ENCODE data around the gene DYNLT2.
A peak's percentile ranks its signal among the peaks of the same experiment; 100 is the strongest.

DYNLT2 gene

GRCh38 chr6:169794317-169795055 lies 43.1 kb upstream of the DYNLT2 start:
- no peak overlapping the region for H3K27ac ChIP-seq (ENCODE audit: insufficient read depth in 1 of 2, low read depth in 1 of 2, low read length in 2 of 2, poor library complexity in 1 of 2, severe bottlenecking in 2 of 2)
- ChIA-PET POLR2A (no interaction called here), CTCF (interaction anchor here (0.9 to 4.0 kb wide), 4 partner anchors 10 to 736 kb away, joined by 3 to 35 read pairs (median 4); no protein-coding TSS in a partner anchor)
- no peaks in the 10 kb centered on the region for H3K36me3 ChIP-seq (ENCODE audit: control insufficient read depth in 4 of 4, insufficient read depth in 4 of 4, low read length in 3 of 4)
- H3K27me3 ChIP-seq (replicated peaks in 2 of 5; ENCODE audit: control insufficient read depth in 4 of 5, insufficient read depth in 5 of 5, low read length in 4 of 5) = peaks cover 6 to 29% (median 20%) of the 10 kb centered on the region in 5 experiments
- H3K4me3 ChIP-seq (ENCODE audit: control insufficient read depth in 1 of 7, extremely low read depth in 1 of 7, insufficient read depth in 4 of 7, low read depth in 2 of 7, low read length in 6 of 7) = no peak overlapping the region
- DNase-seq = no peak
- no peaks in the 10 kb centered on the region for H3K9me3 ChIP-seq (ENCODE audit: control extremely low read depth in 1 of 5, control insufficient read depth in 4 of 5, insufficient read depth in 2 of 5, low read depth in 1 of 5, low read length in 4 of 5)
- H3K4me1 ChIP-seq (ENCODE audit: control extremely low read depth in 1 of 4, control insufficient read depth in 4 of 4, insufficient read depth in 4 of 4, low read length in 3 of 4) = peaks cover 0 to 15% (median 11%) of the 10 kb centered on the region in 4 experiments
- whole genome bisulfite sequencing (ENCODE audit: insufficient coverage) = 93% methylated on average over 13 of the region's 13 CpGs

GRCh38 chr6:169793408-169793807 lies 42.0 kb upstream of the DYNLT2 start:
- H3K4me3 ChIP-seq (ENCODE audit: control insufficient read depth in 1 of 7, extremely low read depth in 1 of 7, insufficient read depth in 4 of 7, low read depth in 2 of 7, low read length in 6 of 7) = no peak overlapping the region
- no peak overlapping the region for H3K27ac ChIP-seq (ENCODE audit: insufficient read depth in 1 of 2, low read depth in 1 of 2, low read length in 2 of 2, poor library complexity in 1 of 2, severe bottlenecking in 2 of 2)
- H3K36me3 ChIP-seq (ENCODE audit: control insufficient read depth in 4 of 4, insufficient read depth in 4 of 4, low read length in 3 of 4) = no peaks in the 10 kb centered on the region
- H3K27me3 ChIP-seq (replicated peaks in 2 of 5; ENCODE audit: control insufficient read depth in 4 of 5, insufficient read depth in 5 of 5, low read length in 4 of 5) = peaks cover 4 to 32% (median 21%) of the 10 kb centered on the region in 5 experiments
- WGBS (ENCODE audit: insufficient coverage) = 89% methylated on average over 8 of the region's 10 CpGs
- DNase-seq = no peak
- ChIA-PET POLR2A (no interaction called here), CTCF (interaction anchor here (1.2 to 4.0 kb wide), 3 partner anchors 11 to 737 kb away, joined by 3 to 35 read pairs (median 6); no protein-coding TSS in a partner anchor)
- peaks cover 0 to 15% (median 11%) of the 10 kb centered on the region in 4 experiments for H3K4me1 ChIP-seq (ENCODE audit: control extremely low read depth in 1 of 4, control insufficient read depth in 4 of 4, insufficient read depth in 4 of 4, low read length in 3 of 4)
- no peaks in the 10 kb centered on the region for H3K9me3 ChIP-seq (ENCODE audit: control extremely low read depth in 1 of 5, control insufficient read depth in 4 of 5, insufficient read depth in 2 of 5, low read depth in 1 of 5, low read length in 4 of 5)

GRCh38 chr6:169792306-169793015 lies 41.1 kb upstream of the DYNLT2 start:
- H3K4me3 ChIP-seq (ENCODE audit: control insufficient read depth in 1 of 7, extremely low read depth in 1 of 7, insufficient read depth in 4 of 7, low read depth in 2 of 7, low read length in 6 of 7) = no peak overlapping the region
- H3K36me3 ChIP-seq (ENCODE audit: control insufficient read depth in 4 of 4, insufficient read depth in 4 of 4, low read length in 3 of 4) = no peaks in the 10 kb centered on the region
- WGBS (ENCODE audit: insufficient coverage) = 94% methylated on average over 21 of the region's 21 CpGs
- DNase-seq = no peak
- CTCF ChIA-PET = interaction anchor here (4.0 kb wide), 1 partner anchor 12 kb away, joined by 35 read pairs; no protein-coding TSS in a partner anchor
- no peaks in the 10 kb centered on the region for H3K9me3 ChIP-seq (ENCODE audit: control extremely low read depth in 1 of 5, control insufficient read depth in 4 of 5, insufficient read depth in 2 of 5, low read depth in 1 of 5, low read length in 4 of 5)
- H3K27me3 ChIP-seq (replicated peaks in 2 of 5; ENCODE audit: control insufficient read depth in 4 of 5, insufficient read depth in 5 of 5, low read length in 4 of 5) = peaks cover 2 to 32% (median 20%) of the 10 kb centered on the region in 5 experiments
- POLR2A ChIA-PET = no interaction called here
- H3K27ac ChIP-seq (ENCODE audit: insufficient read depth in 1 of 2, low read depth in 1 of 2, low read length in 2 of 2, poor library complexity in 1 of 2, severe bottlenecking in 2 of 2) = no peak overlapping the region
- H3K4me1 ChIP-seq (ENCODE audit: control extremely low read depth in 1 of 4, control insufficient read depth in 4 of 4, insufficient read depth in 4 of 4, low read length in 3 of 4) = peaks cover 0 to 15% (median 11%) of the 10 kb centered on the region in 4 experiments

- Histone ChIP-seq H3K9me3 (ENCODE audit: control extremely low read depth in 1 of 5, control insufficient read depth in 4 of 5, insufficient read depth in 2 of 5, low read depth in 1 of 5, low read length in 4 of 5) (no peaks in the 10 kb centered on the region), H3K4me1 (ENCODE audit: control extremely low read depth in 1 of 4, control insufficient read depth in 4 of 4, insufficient read depth in 4 of 4, low read length in 3 of 4) (peaks cover 0 to 15% (median 11%) of the 10 kb centered on the region in 4 experiments), H3K4me3 (ENCODE audit: control insufficient read depth in 1 of 7, extremely low read depth in 1 of 7, insufficient read depth in 4 of 7, low read depth in 2 of 7, low read length in 6 of 7) (no peak overlapping the region), H3K36me3 (ENCODE audit: control insufficient read depth in 4 of 4, insufficient read depth in 4 of 4, low read length in 3 of 4) (no peaks in the 10 kb centered on the region), H3K27me3 (replicated peaks in 2 of 5; ENCODE audit: control insufficient read depth in 4 of 5, insufficient read depth in 5 of 5, low read length in 4 of 5) (peaks cover 2 to 32% (median 20%) of the 10 kb centered on the region in 5 experiments), H3K27ac (ENCODE audit: insufficient read depth in 1 of 2, low read depth in 1 of 2, low read length in 2 of 2, poor library complexity in 1 of 2, severe bottlenecking in 2 of 2) (no peak overlapping the region)
- CTCF ChIA-PET = interaction anchor here (2.4 to 4.3 kb wide), 3 partner anchors 12 to 739 kb away, joined by 22 to 72 read pairs (median 35); no protein-coding TSS in a partner anchor
- POLR2A ChIA-PET = no interaction called here
- DNase-seq = no peak
- 67% methylated on average over 3 of the region's 6 CpGs for WGBS (ENCODE audit: insufficient coverage)
Measured at GRCh38 chr6:169791721-169792131, 40.4 kb upstream of the DYNLT2 start.

- DNase-seq = peak; percentile 60 to 79 (median 76)
- Histone ChIP-seq H3K9me3 (ENCODE audit: control extremely low read depth in 1 of 5, control insufficient read depth in 4 of 5, insufficient read depth in 2 of 5, low read depth in 1 of 5, low read length in 4 of 5) (no peaks in the 10 kb centered on the region), H3K27ac (ENCODE audit: insufficient read depth in 1 of 2, low read depth in 1 of 2, low read length in 2 of 2, poor library complexity in 1 of 2, severe bottlenecking in 2 of 2) (no peak overlapping the region), H3K4me3 (ENCODE audit: control insufficient read depth in 1 of 7, extremely low read depth in 1 of 7, insufficient read depth in 4 of 7, low read depth in 2 of 7, low read length in 6 of 7) (peak overlapping the region in 6 of 7 experiments; percentile 54 to 78 (median 66)), H3K4me1 (ENCODE audit: control extremely low read depth in 1 of 4, control insufficient read depth in 4 of 4, insufficient read depth in 4 of 4, low read length in 3 of 4) (peaks cover 0 to 15% (median 11%) of the 10 kb centered on the region in 4 experiments), H3K27me3 (replicated peaks in 2 of 5; ENCODE audit: control insufficient read depth in 4 of 5, insufficient read depth in 5 of 5, low read length in 4 of 5) (peaks cover 2 to 31% (median 16%) of the 10 kb centered on the region in 5 experiments), H3K36me3 (ENCODE audit: control insufficient read depth in 4 of 4, insufficient read depth in 4 of 4, low read length in 3 of 4) (no peaks in the 10 kb centered on the region)
- under 1% methylated on average over 55 of the region's 61 CpGs for WGBS (ENCODE audit: insufficient coverage)
- ChIA-PET POLR2A (no interaction called here), CTCF (interaction anchor here (0.8 to 4.3 kb wide), 24 partner anchors 9 to 889 kb away, joined by 3 to 72 read pairs (median 4); no protein-coding TSS in a partner anchor)
Measured at GRCh38 chr6:169789944-169790927, 38.9 kb upstream of the DYNLT2 start.

GRCh38 chr6:169789146-169789943 lies 38.0 kb upstream of the DYNLT2 start:
- Histone ChIP-seq H3K27ac (ENCODE audit: insufficient read depth in 1 of 2, low read depth in 1 of 2, low read length in 2 of 2, poor library complexity in 1 of 2, severe bottlenecking in 2 of 2) (no peak overlapping the region), H3K36me3 (ENCODE audit: control insufficient read depth in 4 of 4, insufficient read depth in 4 of 4, low read length in 3 of 4) (peaks cover 0 to 2% (median 0%) of the 10 kb centered on the region in 4 experiments), H3K27me3 (replicated peaks in 2 of 5; ENCODE audit: control insufficient read depth in 4 of 5, insufficient read depth in 5 of 5, low read length in 4 of 5) (peaks cover 2 to 26% (median 16%) of the 10 kb centered on the region in 5 experiments), H3K4me1 (ENCODE audit: control extremely low read depth in 1 of 4, control insufficient read depth in 4 of 4, insufficient read depth in 4 of 4, low read length in 3 of 4) (peaks cover 0 to 15% (median 11%) of the 10 kb centered on the region in 4 experiments), H3K4me3 (ENCODE audit: control insufficient read depth in 1 of 7, extremely low read depth in 1 of 7, insufficient read depth in 4 of 7, low read depth in 2 of 7, low read length in 6 of 7) (peak overlapping the region in 3 of 7 experiments; percentile 67 to 78 (median 73)), H3K9me3 (ENCODE audit: control extremely low read depth in 1 of 5, control insufficient read depth in 4 of 5, insufficient read depth in 2 of 5, low read depth in 1 of 5, low read length in 4 of 5) (no peaks in the 10 kb centered on the region)
- CTCF ChIA-PET = interaction anchor here (0.8 to 4.3 kb wide), 21 partner anchors 8 to 749 kb away, joined by 3 to 72 read pairs (median 5); no protein-coding TSS in a partner anchor
- POLR2A ChIA-PET = no interaction called here
- DNase-seq = no peak
- 81% methylated on average over 20 of the region's 24 CpGs for whole genome bisulfite sequencing (ENCODE audit: insufficient coverage)

All from common myeloid progenitor, CD34-positive (primary cell).